ENCODE measurements around the gene SGK1. TPM values are rescaled to one million over a fixed set of nuclear protein-coding genes. Genes with fewer than 3 reads are reported as not detected.
A peak's percentile ranks its signal among the peaks of the same experiment; 100 is the strongest.

SGK1 gene
- total and polyA plus RNA-seq, 10 donors, result 12.3 to 80.1 (median 51.4) TPM

DNA sequence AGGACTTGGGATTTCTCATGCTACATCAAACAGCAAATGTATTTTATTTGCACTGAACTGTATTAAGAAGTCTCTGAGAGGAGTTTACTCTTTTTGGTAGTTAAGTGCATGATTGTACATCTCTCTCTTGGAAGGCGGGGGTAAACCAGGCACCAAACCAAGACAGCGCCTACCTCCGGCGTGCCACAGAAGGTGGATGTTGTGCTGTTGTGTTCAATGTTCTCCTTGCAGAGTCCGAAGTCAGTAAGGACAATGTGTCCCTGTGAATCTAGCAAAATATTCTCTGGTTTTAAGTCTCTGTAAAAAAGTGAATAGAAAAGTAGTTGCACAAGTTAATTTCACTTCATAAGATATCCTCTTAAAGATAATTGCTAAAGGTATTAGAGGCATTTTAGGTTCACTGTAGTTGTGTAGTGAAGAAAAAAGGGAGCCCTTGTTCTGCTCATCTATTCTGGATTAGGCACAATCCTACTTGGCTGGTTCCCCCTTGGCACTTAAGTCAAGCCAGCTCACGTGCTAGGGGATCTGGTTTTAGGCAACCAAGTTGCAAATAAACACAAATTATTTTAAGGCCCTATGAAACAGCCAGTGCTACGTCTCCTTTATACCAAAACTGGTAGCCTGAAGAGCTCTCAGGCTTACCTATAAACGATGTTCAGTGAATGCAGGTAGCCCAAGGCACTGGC lies 145.7 kb downstream of the SGK1 start:
- Histone ChIP-seq H3K27ac (peak overlapping the region in 2 of 8 donors; percentile 0 to 11), H3K4me3 (peak overlapping the region in 6 of 8 donors; percentile 3 to 85 (median 76)), H3K4me1 (peaks cover 21 to 71% (median 61%) of the 10 kb centered on the region in 6 donors), H3K9me3 (no peaks in the 10 kb centered on the region), H3K27me3 (replicated peaks in 1 of 7) (peaks cover 0 to 13% (median 0%) of the 10 kb centered on the region in 7 donors), H3K36me3 (peaks cover 3 to 64% (median 40%) of the 10 kb centered on the region in 6 donors)
- intact Hi-C loops (cut with DNase I; ENCODE audit: low total_unique reads), result loop anchor here (5.0 to 10.0 kb wide), 3 partner anchors 73 to 650 kb away; no protein-coding TSS in a partner anchor
- no peak for DNase-seq
- WGBS, 5 donors, result 72 to 81% (median 77%) methylated on average over 8 of the region's 8 CpGs
- TF ChIP-seq, protein P1, sequence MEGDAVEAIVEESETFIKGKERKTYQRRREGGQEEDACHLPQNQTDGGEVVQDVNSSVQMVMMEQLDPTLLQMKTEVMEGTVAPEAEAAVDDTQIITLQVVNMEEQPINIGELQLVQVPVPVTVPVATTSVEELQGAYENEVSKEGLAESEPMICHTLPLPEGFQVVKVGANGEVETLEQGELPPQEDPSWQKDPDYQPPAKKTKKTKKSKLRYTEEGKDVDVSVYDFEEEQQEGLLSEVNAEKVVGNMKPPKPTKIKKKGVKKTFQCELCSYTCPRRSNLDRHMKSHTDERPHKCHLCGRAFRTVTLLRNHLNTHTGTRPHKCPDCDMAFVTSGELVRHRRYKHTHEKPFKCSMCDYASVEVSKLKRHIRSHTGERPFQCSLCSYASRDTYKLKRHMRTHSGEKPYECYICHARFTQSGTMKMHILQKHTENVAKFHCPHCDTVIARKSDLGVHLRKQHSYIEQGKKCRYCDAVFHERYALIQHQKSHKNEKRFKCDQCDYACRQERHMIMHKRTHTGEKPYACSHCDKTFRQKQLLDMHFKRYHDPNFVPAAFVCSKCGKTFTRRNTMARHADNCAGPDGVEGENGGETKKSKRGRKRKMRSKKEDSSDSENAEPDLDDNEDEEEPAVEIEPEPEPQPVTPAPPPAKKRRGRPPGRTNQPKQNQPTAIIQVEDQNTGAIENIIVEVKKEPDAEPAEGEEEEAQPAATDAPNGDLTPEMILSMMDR (IDR thresholded peaks at IDR 0.05 in 8 of 11, conservative IDR thresholded peaks at IDR 0.05 in 3 of 11), result no peak
- TF ChIP-seq POLR2A (IDR thresholded peaks at IDR 0.05), result no peak
- no peak for TF ChIP-seq POLR2AphosphoS5 (IDR thresholded peaks at IDR 0.05)

DNA sequence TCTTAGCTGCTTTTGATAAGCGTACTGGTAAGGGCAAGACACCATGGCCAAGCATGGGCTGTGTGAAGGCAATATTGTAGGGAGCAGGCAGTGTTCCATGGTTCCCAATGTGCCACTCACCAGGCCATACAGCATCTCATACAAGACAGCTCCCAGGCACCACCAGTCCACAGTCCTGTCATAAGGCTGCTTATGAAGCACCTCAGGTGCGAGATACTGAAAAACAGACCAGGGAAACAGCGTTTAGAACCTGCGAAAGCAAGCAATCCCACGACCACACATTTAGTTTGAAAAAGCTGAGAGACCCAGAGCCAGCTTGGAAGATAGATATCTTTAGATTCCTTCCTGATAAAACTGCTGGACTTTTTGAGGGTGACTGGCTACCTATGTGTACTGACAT lies 146.4 kb downstream of the SGK1 start:
- Histone ChIP-seq H3K4me1 (peaks cover 21 to 65% (median 55%) of the 10 kb centered on the region in 6 donors), H3K27ac (no peak overlapping the region), H3K36me3 (peaks cover 3 to 64% (median 40%) of the 10 kb centered on the region in 6 donors), H3K4me3 (peak overlapping the region in 4 of 8 donors; percentile 74 to 81 (median 76)), H3K27me3 (replicated peaks in 1 of 7) (peaks cover 0 to 11% (median 0%) of the 10 kb centered on the region in 7 donors), H3K9me3 (no peaks in the 10 kb centered on the region)
- 86 to 96% (median 87%) methylated on average over 5 of the region's 5 CpGs for WGBS, 5 donors
- intact Hi-C loops (cut with DNase I; ENCODE audit: low total_unique reads), result loop anchor here (5.0 to 10.0 kb wide), 3 partner anchors 73 to 651 kb away; no protein-coding TSS in a partner anchor
- no peak for DNase-seq
- TF ChIP-seq POLR2A (IDR thresholded peaks at IDR 0.05), result no peak

DNA sequence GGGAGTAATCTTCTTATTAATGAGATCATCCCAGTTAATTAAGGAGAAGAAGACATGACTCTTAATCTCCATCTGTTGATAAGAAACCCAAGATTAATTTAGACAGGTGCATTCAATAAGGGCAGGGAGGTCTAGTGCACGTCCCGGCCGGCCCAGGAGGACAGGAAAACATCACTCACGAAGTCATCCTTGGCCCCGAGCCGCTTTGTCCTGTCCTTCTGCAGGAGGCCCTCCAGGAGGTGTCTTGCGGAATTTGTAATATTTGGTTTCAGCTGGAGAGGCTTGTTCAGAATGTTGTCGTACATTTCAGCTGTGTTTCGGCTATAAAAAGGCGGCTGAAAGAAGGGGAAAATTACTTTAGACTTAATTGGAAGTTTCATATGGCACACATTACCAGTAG lies 147.1 kb downstream of the SGK1 start:
- DNase-seq, result no peak
- peak overlapping the region in 2 of 8 donors; percentile 3 to 23 for H3K27ac ChIP-seq
- 60 to 90% (median 81%) methylated on average over 10 of the region's 10 CpGs for WGBS, 5 donors
- peaks cover 3 to 64% (median 40%) of the 10 kb centered on the region in 6 donors for H3K36me3 ChIP-seq
- H3K9me3 ChIP-seq, result no peaks in the 10 kb centered on the region
- TF ChIP-seq POLR2AphosphoS5 (IDR thresholded peaks at IDR 0.05), result no peak
- TF ChIP-seq, protein P1 (IDR thresholded peaks at IDR 0.05 in 8 of 11, conservative IDR thresholded peaks at IDR 0.05 in 3 of 11), result no peak
- peak overlapping the region in 4 of 8 donors; percentile 74 to 81 (median 76) for H3K4me3 ChIP-seq
- peaks cover 0 to 4% (median 0%) of the 10 kb centered on the region in 7 donors for H3K27me3 ChIP-seq (replicated peaks in 1 of 7)
- H3K4me1 ChIP-seq, result peaks cover 16 to 58% (median 48%) of the 10 kb centered on the region in 6 donors
- intact Hi-C loops (cut with DNase I; ENCODE audit: low total_unique reads), result loop anchor here (5.0 to 10.0 kb wide), 3 partner anchors 74 to 651 kb away; no protein-coding TSS in a partner anchor

DNA sequence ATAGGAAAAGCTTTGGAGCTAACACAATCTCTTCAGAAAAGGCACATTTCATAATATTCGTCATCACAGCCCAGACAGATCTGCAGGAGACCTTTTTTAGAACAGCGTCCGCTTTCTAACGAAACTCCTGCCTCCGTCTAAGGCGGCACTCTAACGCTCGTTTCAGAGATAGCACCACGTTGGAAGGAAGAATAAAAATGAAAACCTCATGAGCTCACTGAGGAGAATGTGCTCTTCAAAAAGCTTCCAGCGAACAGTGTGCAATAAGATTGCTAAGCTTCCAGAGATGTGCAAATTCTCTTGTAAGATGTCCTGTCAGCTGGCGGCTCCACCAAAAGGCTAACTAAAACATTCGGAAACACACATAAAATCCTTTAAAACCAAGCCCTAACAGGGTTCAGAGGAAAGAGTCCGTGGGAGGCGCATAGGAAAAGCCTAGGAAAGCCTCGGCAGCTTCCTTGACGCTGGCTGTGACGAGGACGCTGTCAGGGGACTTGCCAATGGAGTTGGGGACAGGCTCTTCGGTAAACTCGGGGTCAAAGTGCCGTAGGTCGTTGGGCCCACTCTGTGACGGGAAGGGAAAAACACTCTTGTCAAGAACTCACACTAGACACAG lies 147.9 kb downstream of the SGK1 start:
- no peak for DNase-seq
- Histone ChIP-seq H3K36me3 (peaks cover 3 to 64% (median 40%) of the 10 kb centered on the region in 6 donors), H3K9me3 (no peaks in the 10 kb centered on the region), H3K27me3 (replicated peaks in 1 of 7) (no peaks in the 10 kb centered on the region), H3K4me3 (peak overlapping the region in 7 of 8 donors; percentile 2 to 81 (median 19)), H3K27ac (peak overlapping the region in 3 of 8 donors; percentile 1 to 23 (median 15)), H3K4me1 (peaks cover 16 to 52% (median 44%) of the 10 kb centered on the region in 6 donors)
- 71 to 89% (median 74%) methylated on average over 23 of the region's 23 CpGs for WGBS, 5 donors
- peak in 2 of 3 donors; percentile 39 to 60 for TF ChIP-seq POLR2AphosphoS5 (IDR thresholded peaks at IDR 0.05)
- TF ChIP-seq POLR2A (IDR thresholded peaks at IDR 0.05), result no peak
- intact Hi-C loops (cut with DNase I; ENCODE audit: low total_unique reads), result loop anchor here (5.0 to 10.0 kb wide), 3 partner anchors 75 to 652 kb away; no protein-coding TSS in a partner anchor
